IMR-90 (cell line): Measurements from ENCODE around the gene NKX1-1. TPM values are rescaled to one million over a fixed set of nuclear protein-coding genes. Genes with fewer than 3 reads are reported as not detected.

Source experiments
- ATAC-seq: fragments of 200-7000 bp; cut with Tn5 transposase; 2 replicates; pipeline ENCODE4 v1.9.1; 2020; ENCODE audit warnings: low read depth, mild to moderate bottlenecking, moderate library complexity
- BruUV-seq: library from RNA; stranded (reverse); fragments of 400-500 nt; replicated peaks from 2 replicates; lab custom pipeline; 2021; lab: Mats Ljungman, UMichigan
- CTCF ChIA-PET: fragments of 300-600 bp; formaldehyde crosslinking; extraction: SDS; loops from one replicate; lab custom pipeline; 2021; ENCODE audit warnings: antibody characterized with exemption; lab: Yijun Ruan, JAX
- POLR2A ChIA-PET: fragments of 300-600 bp; sonication (Branson Sonifier 250); formaldehyde crosslinking; loops from one replicate; lab custom pipeline; 2022; ENCODE audit warnings: antibody characterized with exemption; ENCODE audit not compliant: unreplicated experiment; lab: Charles Lee
- DNase-seq: peaks from one replicate; pipeline ENCODE4 v3.0.0; 2013
- H2AFZ ChIP-seq: replicated peaks from 2 replicates; pipeline ENCODE3; 2013; ENCODE audit warnings: low read length, mild to moderate bottlenecking; ENCODE audit not compliant: poor library complexity
- H2AK5ac ChIP-seq: 2 replicates; pipeline ENCODE4 v1.6.1; 2013; ENCODE audit warnings: low read depth, low read length, inconsistent platforms
- H2AK9ac ChIP-seq: replicated peaks from 2 replicates; pipeline ENCODE3; 2013; ENCODE audit warnings: mild to moderate bottlenecking, low read depth, low read length, moderate library complexity; ENCODE audit not compliant: poor library complexity
- H2BK120ac ChIP-seq: 2 replicates; pipeline ENCODE4 v1.6.1; 2013; ENCODE audit warnings: low read depth, low read length, inconsistent platforms
- H2BK15ac ChIP-seq: 3 replicates; pipeline ENCODE4 v1.6.1; 2013; ENCODE audit warnings: low read depth, low read length, inconsistent platforms
- H2BK20ac ChIP-seq: 2 replicates; pipeline ENCODE4 v1.6.1; 2013; ENCODE audit warnings: low read depth, mild to moderate bottlenecking, inconsistent platforms, low read length, moderate library complexity
- H2BK5ac ChIP-seq: 2 replicates; pipeline ENCODE4 v1.6.1; 2013; ENCODE audit warnings: mild to moderate bottlenecking, low read depth, low read length, inconsistent platforms; ENCODE audit not compliant: poor library complexity, severe bottlenecking
- H3K14ac ChIP-seq: replicated peaks from 2 replicates; pipeline ENCODE4 v1.6.1; 2013; ENCODE audit warnings: low read depth, low read length, inconsistent platforms
- H3K18ac ChIP-seq: 2 replicates; pipeline ENCODE4 v1.6.1; 2013; ENCODE audit warnings: low read depth, low read length, control low read depth
- H3K23ac ChIP-seq: 2 replicates; pipeline ENCODE4 v1.6.1; 2013; ENCODE audit warnings: low read depth, low read length, inconsistent platforms
- H3K27ac ChIP-seq: 2 replicates; pipeline ENCODE4 v1.5.1; 2013; ENCODE audit warnings: mild to moderate bottlenecking, control low read depth, low read length; ENCODE audit not compliant: insufficient read depth
- H3K27me3 ChIP-seq: 2 replicates; pipeline ENCODE4 v1.6.1; 2013; ENCODE audit warnings: low read length; ENCODE audit not compliant: control insufficient read depth, insufficient read depth
- H3K36me3 ChIP-seq: 2 replicates; pipeline ENCODE4 v1.6.1; 2013; ENCODE audit warnings: low read length, mixed read lengths; ENCODE audit not compliant: control insufficient read depth, insufficient read depth
- H3K4ac ChIP-seq: 2 replicates; pipeline ENCODE4 v1.6.1; 2013; ENCODE audit warnings: low read depth, low read length, inconsistent platforms
- H3K4me1 ChIP-seq: 2 replicates; pipeline ENCODE4 v1.6.1; 2013; ENCODE audit warnings: low read length, mixed read lengths; ENCODE audit not compliant: control insufficient read depth, insufficient read depth
- H3K4me2 ChIP-seq: 2 replicates; pipeline ENCODE4 v1.6.1; 2013; ENCODE audit warnings: low read depth, mild to moderate bottlenecking, control low read depth, low read length, moderate library complexity
- H3K4me3 ChIP-seq: 2 replicates; pipeline ENCODE4 v1.5.1; 2013; ENCODE audit warnings: low read depth, mild to moderate bottlenecking, control low read depth, low read length, moderate library complexity; ENCODE audit not compliant: insufficient read depth
- H3K56ac ChIP-seq: 2 replicates; pipeline ENCODE4 v1.6.1; 2013; ENCODE audit warnings: low read length, inconsistent platforms; ENCODE audit not compliant: insufficient read depth; ENCODE audit errors: extremely low read depth
- H3K79me1 ChIP-seq, 2 experiments: 2 replicates each; pipeline ENCODE4 v1.6.1; 2013; ENCODE audit warnings: low read length in 2 of 2, inconsistent platforms in 1 of 2, low read depth in 1 of 2
- H3K9ac ChIP-seq: 2 replicates; pipeline ENCODE4 v1.6.1; 2013; ENCODE audit warnings: low read depth, low read length, control low read depth
- H3K9me1 ChIP-seq: 2 replicates; pipeline ENCODE4 v1.6.1; 2013; ENCODE audit warnings: low read length, inconsistent platforms; ENCODE audit not compliant: insufficient read depth
- H3K9me3 ChIP-seq: 2 replicates; pipeline ENCODE4 v1.6.1; 2013; ENCODE audit warnings: low read length; ENCODE audit not compliant: control insufficient read depth, insufficient read depth
- H4K20me1 ChIP-seq: 2 replicates; pipeline ENCODE4 v1.6.1; 2013; ENCODE audit warnings: low read length, inconsistent platforms; ENCODE audit not compliant: insufficient read depth
- H4K5ac ChIP-seq: 2 replicates; pipeline ENCODE4 v1.6.1; 2013; ENCODE audit warnings: mild to moderate bottlenecking, low read depth, low read length, control low read depth
- H4K8ac ChIP-seq, 2 experiments: 2 replicates each; pipeline ENCODE4 v1.6.1; 2013; ENCODE audit warnings: low read depth in 2 of 2, low read length in 2 of 2, control low read depth in 1 of 2, inconsistent platforms in 1 of 2
- H4K91ac ChIP-seq: 2 replicates; pipeline ENCODE4 v1.6.1; 2013; ENCODE audit warnings: low read depth, low read length, inconsistent platforms; ENCODE audit not compliant: insufficient read depth
- BHLHE40 ChIP-seq: fragments of 150-350 bp; IDR thresholded peaks from 2 replicates; pipeline ENCODE4 v1.6.1; 2016; ENCODE audit warnings: mild to moderate bottlenecking, low read depth, low read length
- CEBPB ChIP-seq: IDR thresholded peaks from 2 replicates; pipeline ENCODE4 v1.6.1; 2012; ENCODE audit warnings: low read depth, low read length, improper control_type of control experiment
- CHD1 ChIP-seq: IDR thresholded peaks from 2 replicates; pipeline ENCODE4 v1.6.1; 2012; ENCODE audit warnings: low read depth, low read length, improper control_type of control experiment
- FOS ChIP-seq: fragments of 150-350 bp; IDR thresholded peaks from 2 replicates; pipeline ENCODE4 v1.6.1; 2016; ENCODE audit warnings: low read depth, low read length
- MAFK ChIP-seq: IDR thresholded peaks from 2 replicates; pipeline ENCODE4 v1.6.1; 2012; ENCODE audit warnings: low read depth, low read length, improper control_type of control experiment
- MAZ ChIP-seq: IDR thresholded peaks from 2 replicates; pipeline ENCODE4 v1.6.1; 2012; ENCODE audit warnings: low read depth, mild to moderate bottlenecking, low read length, improper control_type of control experiment, moderate library complexity, borderline replicate concordance
- NFE2L2 ChIP-seq: fragments of 150-350 bp; IDR thresholded peaks from 2 replicates; pipeline ENCODE4 v1.6.1; 2016; ENCODE audit warnings: low read depth, mild to moderate bottlenecking, low read length
- POLR2A ChIP-seq: IDR thresholded peaks from 2 replicates; pipeline ENCODE4 v1.6.1; 2012; ENCODE audit warnings: mild to moderate bottlenecking, low read depth, low read length
- RAD21 ChIP-seq: IDR thresholded peaks from 2 replicates; pipeline ENCODE4 v1.6.1; 2012; ENCODE audit warnings: low read length, improper control_type of control experiment
- RCOR1 ChIP-seq: IDR thresholded peaks from 2 replicates; pipeline ENCODE4 v1.6.1; 2012; ENCODE audit warnings: mild to moderate bottlenecking, low read length, improper control_type of control experiment; ENCODE audit not compliant: insufficient replicate concordance
- RFX5 ChIP-seq: IDR thresholded peaks from 2 replicates; pipeline ENCODE4 v1.8.0; 2012; ENCODE audit warnings: low read depth, mild to moderate bottlenecking, low read length, moderate library complexity
- SMC3 ChIP-seq: fragments of 150-350 bp; IDR thresholded peaks from 2 replicates; pipeline ENCODE4 v1.6.1; 2016; ENCODE audit warnings: low read depth, mild to moderate bottlenecking, antibody characterized with exemption, low read length, moderate library complexity
- WGBS, 2 experiments: methylation state at CpG; one replicate each; pipeline versions ENCODE4 v1.1.5 to v1.1.7; 2013; ENCODE audit warnings: missing lambda C conversion rate in 2 of 2; ENCODE audit not compliant: insufficient read length in 1 of 2; ENCODE audit errors: extremely low coverage in 2 of 2; 5-methylcytosine and 5-hydroxymethylcytosine counted together
- dilution Hi-C: fragments of 300-500 bp; cut with HindIII; formaldehyde crosslinking; loops from one replicate; pipeline ENCODE4 v1.14.3; 2018; ENCODE audit warnings: low sequenced_read_pairs; ENCODE audit not compliant: unreplicated experiment
- in situ Hi-C: fragments of 300-500 bp; cut with MboI; formaldehyde crosslinking; loops from 3 replicates; pipeline ENCODE4 v1.14.3; 2019; ENCODE audit warnings: low sequenced_read_pairs, inconsistent platforms, mixed read lengths
- intact Hi-C: fragments of 100-400 bp; cut with micrococcal nuclease; formaldehyde crosslinking; loops from 2 replicates; pipeline ENCODE4 v1.10.0; 2022
- polyA plus RNA-seq, 3 experiments: library from polyadenylated mRNA; depleted of rRNA; stranded (reverse); fragments of >200 nt; gene quantifications; 2 replicates each; pipeline ENCODE4 v1.2.3, GENCODE V29; 2012; ENCODE audit warnings: low replicate concordance in 1 of 3
- total RNA-seq: library from RNA; depleted of rRNA; stranded (reverse); fragments of >200 nt; gene quantifications from 2 replicates; pipeline ENCODE4 v1.2.3, GENCODE V29; 2012
- TF ChIP-seq, protein P1 (sequence below): fragments of 150-350 bp; IDR thresholded peaks from 2 replicates; pipeline ENCODE4 v1.6.1; 2016; ENCODE audit warnings: low read depth, mild to moderate bottlenecking, low read length, moderate library complexity, borderline replicate concordance
- TF ChIP-seq, protein P2 (sequence below): conservative IDR thresholded peaks from 2 replicates; pipeline ENCODE4 v1.5.1; 2012; ENCODE audit warnings: mild to moderate bottlenecking, low read depth, low read length, improper control_type of control experiment

NKX1-1 gene
- total and polyA plus RNA-seq, 2 of the 4 experiments (the other 2 are of a cell fraction) = not detected

DNA sequence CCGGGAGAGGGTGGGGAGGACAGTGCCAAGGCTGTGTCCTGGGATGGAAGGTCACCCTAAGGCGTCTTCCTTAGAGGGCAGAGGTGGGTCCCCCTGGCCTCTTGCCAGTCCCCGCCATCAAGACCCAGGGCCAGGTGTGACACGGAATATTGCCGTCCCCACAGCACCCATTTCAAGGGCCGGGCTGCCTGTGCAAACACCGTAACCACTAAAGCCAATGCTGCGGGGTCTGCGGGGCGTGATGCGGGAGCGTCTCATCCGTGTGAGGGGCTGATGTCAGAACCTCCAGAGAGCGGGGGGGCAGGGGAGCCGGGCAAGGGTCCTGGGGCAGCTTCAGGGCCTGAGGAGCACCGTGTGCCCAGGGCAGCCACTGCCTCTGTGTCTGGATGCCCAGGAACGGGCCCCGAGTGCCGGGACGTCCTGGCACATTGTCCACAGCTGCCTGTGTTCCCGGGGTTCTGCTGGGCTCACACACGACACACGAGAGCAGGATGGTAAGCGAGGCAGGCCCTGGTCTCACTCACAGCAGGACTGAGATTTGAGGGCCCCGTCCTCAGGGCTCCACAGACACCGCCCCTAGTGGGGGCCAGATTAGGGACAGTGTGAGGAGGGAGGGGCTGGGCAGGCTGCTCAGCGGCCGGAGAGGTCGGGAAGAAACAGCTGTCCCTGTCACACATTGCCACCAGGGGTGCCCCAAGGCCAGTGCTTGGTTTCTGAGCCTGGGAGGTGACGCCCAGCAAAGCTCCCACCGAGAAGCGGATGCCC, 29.2 kb downstream of the NKX1-1 start:
- BruUV-seq = no TSS peak
- no peak overlapping the region for H3K4me2 ChIP-seq
- in situ Hi-C loops (no loop called here), intact Hi-C loops (no loop called here), dilution Hi-C loops (no loop called here)
- H3K9me3 ChIP-seq = no peaks in the 10 kb centered on the region; the same call in 1 of the 2 replicates
- no peak overlapping the region for H2AK9ac ChIP-seq
- H4K5ac ChIP-seq = no peak overlapping the region
- no peak overlapping the region for H3K14ac ChIP-seq
- 95% methylated on average over 19 of the region's 32 CpGs; no CpG with 5 or more reads in 1 of the 2 experiments for WGBS, 2 experiments
- H3K27me3 ChIP-seq = no peaks in the 10 kb centered on the region
- no peaks in the 10 kb centered on the region for H4K20me1 ChIP-seq
- no peaks in the 10 kb centered on the region for H3K9me1 ChIP-seq
- TF ChIP-seq CEBPB = no peak
- TF ChIP-seq MAFK = no peak
- TF ChIP-seq, protein P1, sequence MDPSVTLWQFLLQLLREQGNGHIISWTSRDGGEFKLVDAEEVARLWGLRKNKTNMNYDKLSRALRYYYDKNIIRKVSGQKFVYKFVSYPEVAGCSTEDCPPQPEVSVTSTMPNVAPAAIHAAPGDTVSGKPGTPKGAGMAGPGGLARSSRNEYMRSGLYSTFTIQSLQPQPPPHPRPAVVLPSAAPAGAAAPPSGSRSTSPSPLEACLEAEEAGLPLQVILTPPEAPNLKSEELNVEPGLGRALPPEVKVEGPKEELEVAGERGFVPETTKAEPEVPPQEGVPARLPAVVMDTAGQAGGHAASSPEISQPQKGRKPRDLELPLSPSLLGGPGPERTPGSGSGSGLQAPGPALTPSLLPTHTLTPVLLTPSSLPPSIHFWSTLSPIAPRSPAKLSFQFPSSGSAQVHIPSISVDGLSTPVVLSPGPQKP = no peak
- TF ChIP-seq RAD21 = no peak
- TF ChIP-seq FOS = no peak
- TF ChIP-seq RFX5 = no peak
- TF ChIP-seq, protein P2, sequence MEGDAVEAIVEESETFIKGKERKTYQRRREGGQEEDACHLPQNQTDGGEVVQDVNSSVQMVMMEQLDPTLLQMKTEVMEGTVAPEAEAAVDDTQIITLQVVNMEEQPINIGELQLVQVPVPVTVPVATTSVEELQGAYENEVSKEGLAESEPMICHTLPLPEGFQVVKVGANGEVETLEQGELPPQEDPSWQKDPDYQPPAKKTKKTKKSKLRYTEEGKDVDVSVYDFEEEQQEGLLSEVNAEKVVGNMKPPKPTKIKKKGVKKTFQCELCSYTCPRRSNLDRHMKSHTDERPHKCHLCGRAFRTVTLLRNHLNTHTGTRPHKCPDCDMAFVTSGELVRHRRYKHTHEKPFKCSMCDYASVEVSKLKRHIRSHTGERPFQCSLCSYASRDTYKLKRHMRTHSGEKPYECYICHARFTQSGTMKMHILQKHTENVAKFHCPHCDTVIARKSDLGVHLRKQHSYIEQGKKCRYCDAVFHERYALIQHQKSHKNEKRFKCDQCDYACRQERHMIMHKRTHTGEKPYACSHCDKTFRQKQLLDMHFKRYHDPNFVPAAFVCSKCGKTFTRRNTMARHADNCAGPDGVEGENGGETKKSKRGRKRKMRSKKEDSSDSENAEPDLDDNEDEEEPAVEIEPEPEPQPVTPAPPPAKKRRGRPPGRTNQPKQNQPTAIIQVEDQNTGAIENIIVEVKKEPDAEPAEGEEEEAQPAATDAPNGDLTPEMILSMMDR = no peak
- TF ChIP-seq RCOR1 = no peak
- TF ChIP-seq SMC3 = no peak
- no peak for TF ChIP-seq POLR2A
- no peak for TF ChIP-seq CHD1
- no peak for TF ChIP-seq NFE2L2
- no peak for TF ChIP-seq BHLHE40
- TF ChIP-seq MAZ = no peak
- no peak overlapping the region for H4K8ac ChIP-seq
- DNase-seq (no peak), ATAC-seq (no peak)
- H3K4me1 ChIP-seq = no peaks in the 10 kb centered on the region
- no peak overlapping the region for H3K23ac ChIP-seq
- H3K4ac ChIP-seq = no peak overlapping the region
- no peak overlapping the region for H3K4me3 ChIP-seq
- H3K79me1 ChIP-seq = no peaks in the 10 kb centered on the region
- no peak overlapping the region for H3K18ac ChIP-seq
- no peak overlapping the region for H2AFZ ChIP-seq
- no peak overlapping the region for H2BK15ac ChIP-seq
- ChIA-PET CTCF (no interaction called here), POLR2A (no interaction called here)
- no peak overlapping the region for H3K56ac ChIP-seq
- H3K27ac ChIP-seq = no peak overlapping the region
- H3K9ac ChIP-seq = no peak overlapping the region
- H2BK120ac ChIP-seq = no peak overlapping the region
- H2BK20ac ChIP-seq = no peak overlapping the region
- no peak overlapping the region for H2AK5ac ChIP-seq
- no peak overlapping the region for H4K91ac ChIP-seq
- H3K36me3 ChIP-seq = peaks cover 28% of the 10 kb centered on the region
- H2BK5ac ChIP-seq = no peak overlapping the region
